ENCODE data around the gene EDN2. TPM values are rescaled to one million over a fixed set of nuclear protein-coding genes. Genes with fewer than 3 reads are reported as not detected.

EDN2 gene
- total and polyA plus RNA-seq, 8 donors: 1.5 to 71.8 (median 2.5) TPM; not detected in 3

GRCh38 chr1:41528106-41528505 is 43.6 kb upstream of the EDN2 start:
- intact Hi-C loops (cut with DNase I; ENCODE audit: low total_unique reads): no loop called here
- H3K27ac ChIP-seq: no peak overlapping the region
- 81 to 89% (median 84%) methylated on average over 3 of the region's 3 CpGs for WGBS, 5 donors
- no peaks in the 10 kb centered on the region for H3K9me3 ChIP-seq
- H3K36me3 ChIP-seq: peaks cover 0 to 13% (median 0%) of the 10 kb centered on the region in 4 donors
- H3K4me3 ChIP-seq: no peak overlapping the region
- no peaks in the 10 kb centered on the region for H3K27me3 ChIP-seq
- TF ChIP-seq EP300 (IDR thresholded peaks at IDR 0.05) (no peak), POLR2AphosphoS5 (IDR thresholded peaks at IDR 0.05) (no peak), POLR2A (IDR thresholded peaks at IDR 0.05) (no peak), CTCF (IDR thresholded peaks at IDR 0.05) (no peak)
- no peak for DNase-seq
- H3K4me1 ChIP-seq: no peaks in the 10 kb centered on the region

- H3K9me3 ChIP-seq: no peaks in the 10 kb centered on the region
- peaks cover 0 to 13% (median 0%) of the 10 kb centered on the region in 4 donors for H3K36me3 ChIP-seq
- 91 to 97% (median 94%) methylated on average over 4 of the region's 4 CpGs for WGBS, 5 donors
- no peak overlapping the region for H3K4me3 ChIP-seq
- H3K27ac ChIP-seq: no peak overlapping the region
- H3K27me3 ChIP-seq: no peaks in the 10 kb centered on the region
- DNase-seq: no peak
- TF ChIP-seq POLR2A (IDR thresholded peaks at IDR 0.05) (no peak), CTCF (IDR thresholded peaks at IDR 0.05) (no peak), EP300 (IDR thresholded peaks at IDR 0.05) (no peak), POLR2AphosphoS5 (IDR thresholded peaks at IDR 0.05) (no peak)
- intact Hi-C loops (cut with DNase I; ENCODE audit: low total_unique reads): no loop called here
- no peaks in the 10 kb centered on the region for H3K4me1 ChIP-seq
Measured at GRCh38 chr1:41526956-41527561, 42.6 kb upstream of the EDN2 start.

- DNase-seq: no peak
- no peaks in the 10 kb centered on the region for H3K9me3 ChIP-seq
- no peaks in the 10 kb centered on the region for H3K27me3 ChIP-seq
- peaks cover 0 to 13% (median 0%) of the 10 kb centered on the region in 4 donors for H3K36me3 ChIP-seq
- no peak for TF ChIP-seq POLR2A (IDR thresholded peaks at IDR 0.05)
- 69 to 85% (median 79%) methylated on average over 15 to 18 of the region's 18 CpGs for WGBS, 5 donors
- H3K4me3 ChIP-seq: no peak overlapping the region
- no peak overlapping the region for H3K27ac ChIP-seq
- intact Hi-C loops (cut with DNase I; ENCODE audit: low total_unique reads): no loop called here
- no peaks in the 10 kb centered on the region for H3K4me1 ChIP-seq
Measured at GRCh38 chr1:41525891-41526587, 41.6 kb upstream of the EDN2 start.

DNA sequence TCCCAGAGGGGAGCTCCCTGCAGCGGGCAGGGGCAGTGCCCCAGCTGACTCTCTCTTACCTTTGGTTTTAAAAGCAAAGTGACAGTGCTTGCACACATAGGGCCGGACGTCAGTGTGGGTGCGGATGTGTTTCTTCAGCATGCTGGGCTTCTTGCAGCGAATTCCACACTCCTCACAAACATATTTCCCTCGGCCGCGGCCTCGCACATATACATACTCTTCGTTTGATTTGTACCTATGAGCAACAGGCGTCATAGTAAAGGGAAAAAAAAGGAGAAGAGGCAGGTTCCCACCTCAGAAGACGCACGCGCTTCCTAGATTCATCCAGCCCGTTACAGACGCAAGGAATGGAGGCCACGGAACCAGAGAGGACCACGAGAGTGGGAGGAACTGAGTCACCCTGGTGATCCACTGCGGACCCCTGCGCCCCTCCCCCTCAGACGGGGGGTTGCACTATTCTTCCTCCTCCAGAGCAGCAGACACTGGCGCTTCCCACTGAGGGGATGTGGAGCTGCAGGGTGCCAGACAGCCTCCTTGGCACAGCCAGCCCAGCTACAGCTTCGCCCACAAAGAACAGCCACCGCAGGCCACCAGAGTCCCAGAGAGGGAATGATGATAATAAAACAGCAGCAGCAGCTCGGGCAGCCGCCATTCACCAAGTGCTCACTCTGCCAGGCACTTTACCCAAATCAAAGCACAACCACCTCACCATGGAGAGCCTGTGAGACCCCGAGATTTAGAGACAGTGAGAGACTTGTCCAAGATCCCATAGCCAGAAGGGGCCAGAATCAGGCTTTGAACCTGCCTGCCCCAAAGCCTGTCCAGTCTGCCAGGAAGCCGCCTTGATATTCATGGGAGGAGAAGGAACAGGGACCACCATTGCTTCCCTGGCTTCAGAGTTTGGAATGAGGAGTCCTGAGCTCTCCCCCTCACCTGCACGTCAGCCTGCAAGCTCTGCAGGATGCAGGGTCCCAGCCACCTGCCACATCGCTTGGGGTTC is 40.5 kb upstream of the EDN2 start:
- no peak for TF ChIP-seq POLR2AphosphoS5 (IDR thresholded peaks at IDR 0.05)
- no peak for TF ChIP-seq POLR2A (IDR thresholded peaks at IDR 0.05)
- TF ChIP-seq EP300 (IDR thresholded peaks at IDR 0.05): no peak
- TF ChIP-seq CTCF (IDR thresholded peaks at IDR 0.05): no peak
- no peak overlapping the region for H3K4me3 ChIP-seq
- no peaks in the 10 kb centered on the region for H3K4me1 ChIP-seq
- no peaks in the 10 kb centered on the region for H3K27me3 ChIP-seq
- no peak overlapping the region for H3K27ac ChIP-seq
- H3K9me3 ChIP-seq: no peaks in the 10 kb centered on the region
- intact Hi-C loops (cut with DNase I; ENCODE audit: low total_unique reads): no loop called here
- peaks cover 0 to 13% (median 0%) of the 10 kb centered on the region in 4 donors for H3K36me3 ChIP-seq
- DNase-seq: no peak
- WGBS, 5 donors: 88 to 89% (median 88%) methylated on average over 26 to 30 of the region's 30 CpGs
